HG03159 (cell line): ENCODE measurements around the gene SLC25A33.
A peak's percentile ranks its signal among the peaks of the same experiment; 100 is the strongest.

ENCODE experiments used
- ATAC-seq: cut with Tn5 transposase; IDR thresholded peaks from one replicate; pipeline ENCODE4 v1.9.1; 2021; ENCODE audit warnings: mild to moderate bottlenecking, moderate library complexity; ENCODE audit not compliant: unreplicated experiment

The SLC25A33 gene

GRCh38 chr1:9586147-9586766 lies 47.0 kb downstream of the SLC25A33 start:
- ATAC-seq, result no peak

- peak; percentile 65 for ATAC-seq
These were observed 49.4 kb downstream of the SLC25A33 start, which contains the start of gene TMEM201 for GRCh38 chr1:9588551-9589143. Gene TMEM201 (plus strand): TSS chr1:9588911. CDS start chr1:9588931, 20 bp downstream.

DNA sequence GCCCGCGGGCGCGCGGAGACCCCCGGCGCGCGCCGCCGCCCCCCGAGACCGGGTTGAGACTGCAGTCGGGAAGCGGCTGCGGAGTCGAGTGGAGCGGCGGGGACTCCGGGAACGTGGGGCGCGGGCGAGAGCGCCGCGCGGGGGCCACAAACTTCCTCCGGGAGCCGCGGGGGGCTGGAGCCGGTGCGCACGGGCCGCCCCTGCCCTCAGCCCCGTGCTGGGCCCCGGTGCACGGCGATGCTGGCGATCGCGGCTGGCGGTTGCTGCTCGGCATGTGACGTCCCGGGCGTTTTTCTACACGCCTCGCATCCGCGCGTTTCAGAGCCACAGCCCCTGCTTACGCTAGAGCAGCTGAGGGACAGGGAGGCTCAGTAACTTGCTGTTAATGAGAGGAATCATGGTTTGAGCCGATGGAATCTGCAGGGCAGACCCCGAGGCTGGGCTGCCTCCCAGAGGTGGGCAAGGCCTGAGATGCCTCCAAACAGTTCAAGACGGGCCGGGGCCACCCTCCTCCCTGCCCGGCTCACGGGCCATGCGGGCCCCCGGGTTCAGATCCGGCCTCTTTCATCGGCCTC lies 50.0 kb downstream of the SLC25A33 start:
- ATAC-seq, result peak; percentile 10

GRCh38 chr1:9589719-9590157 lies 50.5 kb downstream of the SLC25A33 start:
- ATAC-seq, result no peak

- ATAC-seq, result no peak
These were observed 50.9 kb downstream of the SLC25A33 start for GRCh38 chr1:9590201-9590600.

- no peak for ATAC-seq
These were observed 51.8 kb downstream of the SLC25A33 start for GRCh38 chr1:9590945-9591668.

DNA sequence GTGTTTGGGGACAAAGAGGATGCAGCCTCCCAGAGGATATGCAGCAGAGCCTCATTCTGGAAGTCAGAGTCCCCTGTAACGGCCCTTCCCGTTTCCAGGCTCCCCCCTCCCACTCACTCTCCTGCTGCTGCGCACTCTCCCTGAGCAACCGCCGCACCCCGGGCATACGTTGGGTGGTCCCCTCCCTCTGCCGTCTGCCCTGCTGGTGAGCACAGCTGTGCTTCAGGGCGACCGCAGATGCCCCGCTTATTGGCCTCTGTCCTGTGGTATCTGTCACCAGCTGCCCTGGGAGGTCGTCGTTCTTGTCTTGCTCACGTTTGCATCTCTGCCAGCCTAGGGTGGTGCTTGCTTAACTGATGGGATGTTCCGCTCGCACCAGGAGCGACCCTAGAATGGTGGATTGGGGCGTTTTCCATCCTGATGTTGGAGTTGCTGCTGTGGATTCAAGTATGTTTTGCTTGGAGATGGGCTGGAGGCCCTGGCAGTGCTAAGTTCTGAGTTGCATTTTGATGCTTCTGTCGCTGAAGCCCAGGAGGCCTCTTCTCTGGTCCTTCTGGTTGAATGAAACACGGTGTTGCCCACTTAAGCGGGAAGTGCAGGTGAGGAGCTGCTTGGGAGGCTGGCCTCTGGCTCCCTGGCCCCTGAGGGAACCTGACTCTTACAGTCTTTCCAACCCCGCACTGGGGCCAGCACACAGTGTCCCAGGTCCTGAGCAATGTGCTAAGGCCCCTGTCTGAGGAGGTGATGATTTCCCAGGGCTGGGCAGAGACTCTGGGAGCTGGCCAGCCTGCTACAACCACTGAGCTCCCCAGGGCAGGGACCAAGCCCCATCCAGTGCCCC lies 52.6 kb downstream of the SLC25A33 start:
- ATAC-seq, result no peak

DNA sequence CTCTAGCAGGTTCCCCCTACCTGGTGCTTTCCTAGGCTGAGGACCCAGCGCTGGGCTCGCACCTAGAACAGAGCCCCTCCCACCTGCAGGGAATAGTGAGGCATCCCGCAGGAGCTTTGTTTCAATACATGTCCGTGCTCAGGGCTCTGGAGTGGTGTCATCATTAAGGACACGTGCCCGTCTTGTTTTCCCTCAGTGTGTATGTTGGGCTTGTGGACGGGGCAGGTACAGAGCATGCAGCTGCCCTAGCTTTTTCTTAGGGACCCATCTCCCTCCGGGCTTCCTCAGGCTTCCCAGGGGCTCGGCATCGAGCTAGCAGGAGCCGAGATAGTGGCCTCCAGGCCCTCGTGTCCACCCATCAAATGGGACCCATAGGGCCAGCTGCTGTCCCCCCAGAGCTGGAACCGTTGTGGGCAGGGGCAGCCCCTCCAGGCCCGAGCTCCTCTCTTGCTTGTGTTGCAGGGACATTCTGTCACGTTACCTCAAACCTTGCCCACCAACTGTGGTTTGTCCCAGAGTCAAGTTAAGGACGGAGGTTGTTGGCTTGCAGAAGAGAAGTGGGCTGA lies 53.3 kb downstream of the SLC25A33 start:
- ATAC-seq, result no peak

GRCh38 chr1:9593147-9593491 lies 53.9 kb downstream of the SLC25A33 start:
- ATAC-seq, result no peak

DNA sequence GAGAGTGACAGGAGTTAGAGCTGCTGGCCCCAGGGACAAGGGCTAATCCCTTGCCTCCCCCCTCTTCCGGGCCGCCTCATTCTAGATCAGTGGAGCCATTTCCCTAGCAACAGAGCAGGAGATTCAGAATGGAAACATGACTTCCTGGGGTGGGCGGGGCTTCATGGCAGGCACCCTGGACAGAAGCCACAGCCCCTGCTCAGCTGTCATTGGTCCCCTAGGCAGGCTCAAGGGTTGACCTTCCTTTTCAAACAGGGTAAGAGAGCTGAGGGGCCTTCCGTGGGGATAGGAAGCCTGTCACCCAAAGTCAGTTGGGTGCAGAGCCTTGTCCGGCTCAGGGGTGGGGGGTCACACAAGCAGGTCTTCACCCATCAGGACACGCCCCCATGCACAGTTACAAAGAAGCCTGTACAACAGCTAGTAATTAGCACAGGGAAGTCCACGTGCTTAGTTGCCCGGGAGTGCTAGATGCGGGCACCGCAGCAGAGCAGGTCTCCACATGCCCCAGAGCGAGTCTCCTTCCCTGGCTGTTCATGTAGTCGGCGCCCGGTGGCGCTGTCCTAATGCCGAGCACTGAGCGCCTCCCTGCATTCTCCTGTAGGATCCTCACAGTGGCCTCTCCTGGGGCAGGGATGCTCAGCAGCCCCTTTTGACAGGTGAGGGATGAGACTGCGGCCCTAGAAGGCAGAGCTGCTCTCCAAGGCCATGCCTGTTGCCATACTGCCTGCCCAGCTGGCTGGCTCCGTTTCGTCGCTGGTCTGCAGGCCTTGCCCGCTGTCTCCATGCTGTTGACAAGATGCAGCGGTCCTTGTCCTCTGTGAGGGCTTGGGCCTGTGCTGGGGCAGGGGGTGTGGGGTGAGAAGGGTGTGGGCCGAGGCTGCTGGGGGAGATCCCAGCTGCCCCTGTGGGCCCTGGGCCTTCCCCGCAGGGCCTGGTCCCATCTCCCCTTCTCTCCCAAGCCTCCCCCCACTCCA lies 54.5 kb downstream of the SLC25A33 start:
- ATAC-seq, result no peak

- ATAC-seq, result no peak
These were observed 55.3 kb downstream of the SLC25A33 start for GRCh38 chr1:9594471-9595155.

GRCh38 chr1:9595156-9595967 lies 56.1 kb downstream of the SLC25A33 start:
- no peak for ATAC-seq

DNA sequence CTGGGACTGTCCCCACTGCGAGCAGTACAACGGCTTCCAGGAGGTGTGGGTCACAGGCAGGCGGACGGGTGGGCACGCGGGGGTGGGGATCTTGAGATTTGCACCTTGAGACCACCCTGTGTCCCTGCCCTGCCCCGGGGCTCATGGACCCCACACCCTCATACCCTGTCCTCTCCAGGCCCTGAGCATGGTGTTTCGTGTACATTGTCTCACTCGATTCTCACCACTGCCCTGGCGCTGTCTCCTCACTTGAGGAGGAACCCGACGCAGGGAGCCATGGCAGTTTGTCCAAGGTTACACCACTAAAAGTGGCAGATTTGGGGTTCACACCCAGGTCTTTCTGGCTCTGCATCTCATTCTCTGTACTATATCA lies 56.7 kb downstream of the SLC25A33 start:
- no peak for ATAC-seq

DNA sequence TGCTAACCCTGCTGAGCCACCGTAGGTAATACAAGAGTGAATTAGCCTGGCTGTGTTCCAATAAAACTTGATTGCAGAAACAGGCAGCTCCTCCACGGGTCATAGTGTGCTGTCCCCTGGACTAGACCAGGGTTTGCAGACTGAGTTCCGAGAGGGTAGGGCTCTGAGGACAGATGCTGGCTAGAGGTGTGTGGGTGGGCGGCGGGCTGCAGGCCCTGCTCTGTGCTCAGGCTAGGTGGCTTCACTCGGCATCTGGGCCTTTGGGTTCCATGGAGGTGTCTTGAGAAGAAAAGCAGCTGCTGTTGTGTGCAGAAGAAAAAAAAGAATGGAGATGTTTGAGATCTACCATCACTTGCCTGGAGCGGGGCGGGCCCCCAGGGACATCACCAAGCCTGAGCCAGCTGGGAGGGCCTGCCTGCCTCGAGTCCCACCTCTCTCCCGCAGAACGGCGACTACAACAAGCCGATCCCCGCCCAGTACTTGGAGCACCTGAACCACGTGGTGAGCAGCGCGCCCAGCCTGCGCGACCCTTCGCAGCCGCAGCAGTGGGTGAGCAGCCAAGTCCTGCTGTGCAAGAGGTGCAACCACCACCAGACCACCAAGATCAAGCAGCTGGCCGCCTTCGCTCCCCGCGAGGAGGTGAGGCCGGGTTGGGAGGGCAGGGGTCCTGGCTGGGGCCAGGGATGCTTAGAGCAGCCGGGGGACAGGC lies 57.3 kb downstream of the SLC25A33 start:
- no peak for ATAC-seq

GRCh38 chr1:9597361-9598315 lies 58.4 kb downstream of the SLC25A33 start:
- no peak for ATAC-seq

DNA sequence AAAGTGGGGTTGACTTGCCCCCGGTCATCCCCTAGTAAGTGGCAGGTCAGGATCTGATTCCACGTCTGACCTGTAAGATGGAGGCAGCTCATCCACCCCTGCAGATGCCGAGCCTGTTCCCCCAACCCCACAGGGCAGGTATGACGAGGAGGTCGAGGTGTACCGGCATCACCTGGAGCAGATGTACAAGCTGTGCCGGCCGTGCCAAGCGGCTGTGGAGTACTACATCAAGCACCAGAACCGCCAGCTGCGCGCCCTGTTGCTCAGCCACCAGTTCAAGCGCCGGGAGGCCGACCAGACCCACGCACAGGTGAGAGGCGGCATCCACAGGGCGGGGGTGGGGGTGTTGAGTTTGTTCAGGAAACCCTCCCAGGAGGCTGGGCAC lies 59.0 kb downstream of the SLC25A33 start:
- ATAC-seq, result no peak
